Mesenchymal stem cell (in vitro differentiated cells and primary cell): ENCODE data around the gene C1GALT1.
A peak's percentile ranks its signal among the peaks of the same experiment; 100 is the strongest.

Experiments
- DNase-seq: peaks from one replicate; pipeline ENCODE4 v3.0.0-alpha.2; 2013
- H2AFZ ChIP-seq: one replicate; pipeline ENCODE4 v1.6.1; 2013; ENCODE audit warnings: low read depth, mild to moderate bottlenecking, control low read depth, inconsistent platforms, low read length, moderate library complexity
- H2AK5ac ChIP-seq: 2 replicates; pipeline ENCODE4 v1.6.1; 2013; ENCODE audit warnings: low read length, moderate library complexity, mild to moderate bottlenecking, inconsistent platforms; ENCODE audit not compliant: severe bottlenecking
- H2BK120ac ChIP-seq: one replicate; pipeline ENCODE4 v1.6.1; 2013; ENCODE audit warnings: low read depth, mild to moderate bottlenecking, inconsistent platforms, low read length, moderate library complexity
- H2BK12ac ChIP-seq, 2 experiments: one replicate each; pipeline ENCODE4 v1.6.1; 2013; ENCODE audit warnings: inconsistent platforms in 2 of 2, low read length in 2 of 2, mild to moderate bottlenecking in 2 of 2, moderate library complexity in 2 of 2, control low read depth in 1 of 2
- H2BK15ac ChIP-seq: one replicate; pipeline ENCODE4 v1.6.1; 2013; ENCODE audit warnings: mild to moderate bottlenecking, low read depth, inconsistent platforms; ENCODE audit not compliant: poor library complexity, severe bottlenecking
- H2BK5ac ChIP-seq: 2 replicates; pipeline ENCODE4 v1.6.1; 2013; ENCODE audit warnings: low read depth, mild to moderate bottlenecking, low read length, control low read depth, inconsistent platforms; ENCODE audit not compliant: poor library complexity, severe bottlenecking
- H3K14ac ChIP-seq, 2 experiments: one replicate each; pipeline ENCODE4 v1.6.1; 2013; ENCODE audit warnings: inconsistent platforms in 2 of 2, low read length in 2 of 2, control low read depth in 1 of 2, mild to moderate bottlenecking in 1 of 2, moderate library complexity in 1 of 2
- H3K18ac ChIP-seq, 2 experiments: one replicate each; pipeline ENCODE4 v1.6.1; 2013; ENCODE audit warnings: inconsistent platforms in 2 of 2, low read length in 2 of 2, control low read depth in 1 of 2, low read depth in 1 of 2, mild to moderate bottlenecking in 1 of 2
- H3K23ac ChIP-seq, 2 experiments: one replicate each; pipeline ENCODE4 v1.6.1; 2013; ENCODE audit warnings: inconsistent platforms in 2 of 2, low read length in 2 of 2, mild to moderate bottlenecking in 2 of 2, moderate library complexity in 2 of 2, control low read depth in 1 of 2
- H3K27ac ChIP-seq: 2 replicates; pipeline ENCODE4 v1.5.1; 2013; ENCODE audit warnings: mild to moderate bottlenecking, moderate library complexity, low read length, control low read depth, inconsistent platforms; ENCODE audit not compliant: poor library complexity, severe bottlenecking
- H3K27me3 ChIP-seq, 2 experiments: 2 replicates each; pipeline versions ENCODE4 v1.6.1 to v1.7.0; 2013; ENCODE audit warnings: low read length in 2 of 2, mild to moderate bottlenecking in 2 of 2, moderate library complexity in 2 of 2, control low read depth in 1 of 2, inconsistent platforms in 1 of 2; ENCODE audit not compliant: control insufficient read depth in 1 of 2, insufficient read depth in 1 of 2
- H3K36me3 ChIP-seq, 2 experiments: 2 replicates each; pipeline versions ENCODE4 v1.6.1 to v1.7.0; 2013; ENCODE audit warnings: low read length in 2 of 2, control low read depth in 1 of 2, inconsistent platforms in 1 of 2, low read depth in 1 of 2, mild to moderate bottlenecking in 1 of 2; ENCODE audit not compliant: insufficient read depth in 2 of 2, control insufficient read depth in 1 of 2
- H3K4ac ChIP-seq, 2 experiments: one replicate each; pipeline ENCODE4 v1.6.1; 2013; ENCODE audit warnings: inconsistent platforms in 2 of 2, low read length in 2 of 2, mild to moderate bottlenecking in 2 of 2, moderate library complexity in 2 of 2, control low read depth in 1 of 2, low read depth in 1 of 2
- H3K4me1 ChIP-seq: 2 replicates; pipeline ENCODE4 v1.6.1; 2013; ENCODE audit warnings: low read depth, low read length, control low read depth; ENCODE audit not compliant: control insufficient read depth, insufficient read depth
- H3K4me2 ChIP-seq: 2 replicates; pipeline ENCODE4 v1.6.1; 2013; ENCODE audit warnings: low read length, mild to moderate bottlenecking, inconsistent platforms; ENCODE audit not compliant: poor library complexity, severe bottlenecking
- H3K4me3 ChIP-seq, 2 experiments: 2 replicates each; pipeline versions ENCODE4 v1.5.1 to v1.7.0; 2013; ENCODE audit warnings: low read length in 2 of 2, mild to moderate bottlenecking in 2 of 2, control low read depth in 1 of 2, low read depth in 1 of 2; ENCODE audit not compliant: insufficient read depth in 1 of 2
- H3K79me1 ChIP-seq: replicated peaks from 2 replicates; pipeline ENCODE4 v1.6.1; 2013; ENCODE audit warnings: mild to moderate bottlenecking, control low read depth, low read length, inconsistent platforms; ENCODE audit not compliant: poor library complexity, severe bottlenecking
- H3K9ac ChIP-seq: 2 replicates; pipeline ENCODE4 v1.7.0; 2013; ENCODE audit warnings: mild to moderate bottlenecking, low read length, moderate library complexity
- H3K9me3 ChIP-seq: 2 replicates; pipeline ENCODE4 v1.7.0; 2013; ENCODE audit warnings: mild to moderate bottlenecking, low read length; ENCODE audit not compliant: control insufficient read depth
- H4K8ac ChIP-seq: one replicate; pipeline ENCODE4 v1.6.1; 2013; ENCODE audit warnings: inconsistent platforms, mild to moderate bottlenecking, low read length, moderate library complexity
- H4K91ac ChIP-seq: one replicate; pipeline ENCODE4 v1.6.1; 2013; ENCODE audit warnings: mild to moderate bottlenecking, low read length, inconsistent platforms
- WGBS: methylation state at CpG from one replicate; pipeline ENCODE4 v1.1.7; 2013; ENCODE audit warnings: mixed read lengths; 5-methylcytosine and 5-hydroxymethylcytosine counted together

C1GALT1 gene

DNA sequence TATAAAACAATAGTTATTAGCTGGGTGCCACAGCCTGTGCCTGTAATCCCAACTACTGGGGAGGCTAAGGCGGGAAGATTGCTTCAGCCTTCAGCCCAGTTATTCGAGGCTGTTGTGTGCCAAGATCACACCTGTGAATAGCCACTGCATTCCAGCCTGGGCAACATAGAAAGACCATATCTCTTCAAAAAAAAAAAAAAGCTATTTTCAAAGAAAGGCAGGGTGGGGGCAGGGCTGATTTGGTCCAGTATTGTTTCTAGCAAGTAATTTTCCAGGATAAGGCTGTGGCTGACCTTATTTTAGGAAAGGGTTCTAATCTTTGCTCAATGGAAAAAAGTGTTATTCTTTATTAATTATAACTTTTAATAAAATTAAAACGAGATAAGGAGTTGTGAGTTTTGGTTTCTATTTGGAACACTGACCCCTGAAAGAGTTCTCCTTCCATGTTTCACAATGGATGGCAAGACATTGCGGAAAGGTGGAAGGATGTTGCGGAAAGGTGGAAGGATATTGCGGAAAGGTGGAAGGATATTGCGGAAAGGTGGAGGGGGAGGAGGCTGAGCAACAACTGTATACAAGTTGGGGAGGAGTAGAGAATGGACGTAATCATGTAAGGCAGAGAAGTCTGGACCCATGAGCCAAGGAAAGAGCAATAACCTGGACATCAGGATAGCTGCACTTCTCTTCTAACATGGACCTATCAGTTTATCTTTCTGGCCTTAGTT lies 1.5 kb upstream of the C1GALT1 start:
- Histone ChIP-seq H2AK5ac (peak overlapping the region; percentile 84), H2BK12ac (no peak overlapping the region), H3K23ac (no peak overlapping the region), H2BK120ac (peak overlapping the region; percentile 34), H2BK5ac (no peak overlapping the region), H2BK15ac (no peak overlapping the region), H3K4ac (no peak overlapping the region), H3K9me3 (no peaks in the 10 kb centered on the region), H3K4me3 (peak overlapping the region in 1 of 2 experiments; percentile 85), H3K36me3 (peaks cover 5 to 17% of the 10 kb centered on the region in 2 experiments), H3K18ac (no peak overlapping the region), H3K9ac (peak overlapping the region; percentile 91), H4K8ac (no peak overlapping the region), H3K4me2 (no peak overlapping the region), H3K27me3 (no peaks in the 10 kb centered on the region), H2AFZ (no peak overlapping the region), H3K4me1 (peaks cover 2% of the 10 kb centered on the region), H3K14ac (no peak overlapping the region), H3K79me1 (peaks cover 14% of the 10 kb centered on the region), H3K27ac (peak overlapping the region; percentile 98), H4K91ac (no peak overlapping the region)
- 96% methylated on average over 7 of the region's 8 CpGs for WGBS
- no peak for DNase-seq

DNA sequence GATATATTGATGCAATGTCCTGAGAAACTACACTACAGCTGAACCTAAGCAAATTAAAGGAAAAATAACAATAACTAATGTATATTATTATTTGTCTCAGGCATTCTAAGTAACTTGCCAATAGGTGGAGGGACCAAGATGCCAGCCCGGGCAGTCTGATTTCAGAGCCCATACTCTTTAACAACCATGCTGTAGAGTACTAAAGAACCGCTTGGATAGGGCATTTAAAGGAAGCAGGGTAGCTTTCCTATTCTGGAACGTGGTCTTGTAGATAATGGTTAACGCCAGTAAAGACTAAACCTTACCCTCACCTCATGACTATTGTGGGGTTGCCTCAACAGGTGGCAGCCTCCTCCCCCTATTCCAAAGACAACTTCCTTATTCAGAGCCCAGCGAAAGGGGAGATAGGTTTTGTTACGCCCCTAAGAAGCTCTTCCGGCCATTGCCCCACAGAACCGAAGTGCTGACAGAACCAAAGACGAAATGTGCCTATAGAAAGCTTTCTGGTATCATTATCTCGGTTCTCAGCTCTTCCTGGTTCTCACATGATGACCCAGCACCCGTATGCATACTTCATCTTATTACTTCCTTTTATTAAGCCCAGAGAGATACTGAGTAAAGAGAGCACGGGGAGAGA lies 707 bp upstream of the C1GALT1 start:
- Histone ChIP-seq H2BK120ac (peak overlapping the region; percentile 49), H4K8ac (peak overlapping the region; percentile 84), H2AFZ (peak overlapping the region; percentile 54), H3K27me3 (no peaks in the 10 kb centered on the region), H3K4me3 (peak overlapping the region; percentile 43 to 85), H3K4me2 (peak overlapping the region; percentile 86), H3K4ac (peak overlapping the region in 1 of 2 experiments; percentile 35), H3K36me3 (peaks cover 5 to 22% of the 10 kb centered on the region in 2 experiments), H3K18ac (peak overlapping the region; percentile 52 to 73), H3K9me3 (no peaks in the 10 kb centered on the region), H3K4me1 (peaks cover 2% of the 10 kb centered on the region), H3K23ac (no peak overlapping the region), H3K27ac (peak overlapping the region; percentile 98), H4K91ac (no peak overlapping the region), H2AK5ac (peak overlapping the region; percentile 51), H3K14ac (no peak overlapping the region), H2BK5ac (peak overlapping the region; percentile 14), H3K79me1 (peaks cover 17% of the 10 kb centered on the region), H2BK15ac (no peak overlapping the region), H3K9ac (peak overlapping the region; percentile 91), H2BK12ac (no peak overlapping the region)
- 5% methylated on average over 9 of the region's 12 CpGs for WGBS
- no peak for DNase-seq

DNA sequence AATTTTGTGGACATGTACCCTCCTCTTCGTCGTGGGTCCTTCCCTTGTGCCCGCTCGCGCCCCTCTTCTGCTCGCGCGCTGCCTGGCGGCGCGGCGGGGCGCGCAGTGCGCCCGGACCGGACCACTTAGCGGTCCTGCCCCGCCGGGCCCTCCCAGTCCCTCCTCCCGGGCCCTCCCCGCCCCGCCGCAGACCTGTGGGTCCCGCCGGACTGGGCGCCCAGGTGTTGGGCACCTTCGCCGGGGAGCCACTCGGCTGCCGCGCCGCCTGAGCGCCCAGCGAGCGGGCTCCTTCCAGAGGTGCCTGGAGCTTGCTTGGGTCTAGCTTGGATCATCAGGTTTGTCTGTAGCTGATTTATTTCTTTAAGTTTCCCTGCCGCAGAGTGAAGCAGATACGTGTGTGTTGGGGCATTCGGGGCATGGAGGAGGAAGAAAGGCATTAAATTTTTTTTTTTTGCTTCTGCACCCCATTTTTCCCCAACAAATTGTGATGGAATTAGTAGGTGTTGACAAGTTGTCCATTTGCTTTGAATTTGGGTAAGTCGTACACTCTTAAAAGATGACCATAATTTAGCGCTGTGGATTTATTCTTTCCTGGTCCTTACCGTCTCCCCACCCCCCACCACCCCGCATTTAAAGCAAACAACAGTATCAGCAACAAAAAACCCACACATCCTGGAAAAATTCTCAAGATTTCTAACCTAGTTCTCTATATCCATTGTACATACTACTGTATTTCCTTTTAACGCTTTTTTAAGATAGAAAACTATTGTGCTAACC lies 905 bp downstream of the C1GALT1 start:
- WGBS = under 1% methylated on average over 39 of the region's 44 CpGs

More for the DNA sequence above, 905 bp downstream of the C1GALT1 start:
- Histone ChIP-seq H3K9ac (peak overlapping the region; percentile 94), H2AK5ac (peak overlapping the region; percentile 59), H3K23ac (peak overlapping the region; percentile 20 to 100), H3K4ac (peak overlapping the region; percentile 46 to 91), H3K36me3 (peaks cover 5 to 26% of the 10 kb centered on the region in 2 experiments), H2BK15ac (peak overlapping the region; percentile 94), H2BK120ac (peak overlapping the region; percentile 27), H3K4me2 (peak overlapping the region; percentile 92), H2BK12ac (peak overlapping the region in 1 of 2 experiments; percentile 10), H3K14ac (peak overlapping the region in 1 of 2 experiments; percentile 93), H3K79me1 (peaks cover 22% of the 10 kb centered on the region), H4K91ac (peak overlapping the region; percentile 68), H2BK5ac (peak overlapping the region; percentile 61), H2AFZ (peak overlapping the region; percentile 90), H4K8ac (peak overlapping the region; percentile 64), H3K27ac (peak overlapping the region; percentile 74), H3K9me3 (no peaks in the 10 kb centered on the region), H3K4me3 (peak overlapping the region; percentile 94), H3K18ac (peak overlapping the region; percentile 89 to 98), H3K4me1 (peaks cover 2% of the 10 kb centered on the region), H3K27me3 (no peaks in the 10 kb centered on the region)
- DNase-seq = peak; percentile 45
